EH (cell line): ENCODE data around the gene ZNF638.

Experiments used
- DNase-seq: peaks from one replicate; pipeline ENCODE4 v3.0.0-alpha.2; 2015; ENCODE audit warnings: low read depth

Gene ZNF638

GRCh38 chr2:71469403-71470398, 138.1 kb downstream of the ZNF638 start:
- no peak for DNase-seq

GRCh38 chr2:71471276-71471675, 139.7 kb downstream of the ZNF638 start:
- DNase-seq, result peak; percentile 84

DNA sequence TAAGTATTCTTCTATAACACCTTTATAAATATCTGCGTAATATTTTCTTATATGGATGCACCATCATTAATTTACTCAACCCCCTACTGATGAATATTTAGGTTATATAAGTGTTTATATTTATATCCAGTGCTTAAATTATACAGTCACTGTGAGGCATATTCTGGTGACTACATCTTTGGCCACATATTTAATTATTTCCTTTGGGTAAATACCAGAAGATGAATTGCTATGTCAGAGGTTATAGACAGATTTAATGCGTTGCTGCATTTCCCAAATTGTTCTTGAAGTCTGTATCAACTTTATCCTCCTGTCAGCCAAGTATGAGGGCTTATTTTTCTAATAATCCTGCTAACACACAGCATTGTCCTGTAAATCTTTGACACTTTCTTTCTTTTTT, 140.4 kb downstream of the ZNF638 start:
- no peak for DNase-seq

DNA sequence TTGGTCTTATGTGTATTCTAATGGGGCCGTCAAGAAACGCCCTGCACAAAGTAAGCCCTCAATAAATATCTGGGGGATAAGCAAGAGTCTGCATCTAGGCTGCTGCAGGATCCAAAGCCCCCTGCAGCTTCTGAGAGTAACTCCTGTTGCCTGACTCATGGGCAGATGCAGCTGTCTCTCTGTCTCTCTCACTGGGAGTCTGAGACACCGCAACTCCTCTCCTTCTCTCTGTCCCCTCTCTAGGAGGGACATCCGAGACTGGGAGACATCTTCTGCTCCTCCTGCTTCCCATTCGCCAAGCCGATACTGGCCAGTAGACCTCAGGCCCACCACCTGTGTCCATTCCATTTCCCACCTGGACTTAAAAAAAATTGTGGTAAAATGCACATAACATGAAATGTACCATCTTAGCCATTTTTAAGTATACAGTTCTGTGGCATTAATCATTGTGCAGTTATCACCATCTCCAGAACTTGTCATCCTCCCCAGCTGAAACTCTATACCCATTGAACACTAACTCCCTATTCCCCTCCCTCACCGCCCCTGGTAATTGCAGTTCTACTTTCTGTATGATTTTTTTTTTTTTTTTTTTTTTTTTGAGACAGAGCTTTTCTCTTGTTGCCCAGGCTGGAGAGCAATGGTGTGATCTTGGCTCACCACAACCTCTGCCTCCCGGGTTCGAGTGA, 141.9 kb downstream of the ZNF638 start:
- no peak for DNase-seq

DNA sequence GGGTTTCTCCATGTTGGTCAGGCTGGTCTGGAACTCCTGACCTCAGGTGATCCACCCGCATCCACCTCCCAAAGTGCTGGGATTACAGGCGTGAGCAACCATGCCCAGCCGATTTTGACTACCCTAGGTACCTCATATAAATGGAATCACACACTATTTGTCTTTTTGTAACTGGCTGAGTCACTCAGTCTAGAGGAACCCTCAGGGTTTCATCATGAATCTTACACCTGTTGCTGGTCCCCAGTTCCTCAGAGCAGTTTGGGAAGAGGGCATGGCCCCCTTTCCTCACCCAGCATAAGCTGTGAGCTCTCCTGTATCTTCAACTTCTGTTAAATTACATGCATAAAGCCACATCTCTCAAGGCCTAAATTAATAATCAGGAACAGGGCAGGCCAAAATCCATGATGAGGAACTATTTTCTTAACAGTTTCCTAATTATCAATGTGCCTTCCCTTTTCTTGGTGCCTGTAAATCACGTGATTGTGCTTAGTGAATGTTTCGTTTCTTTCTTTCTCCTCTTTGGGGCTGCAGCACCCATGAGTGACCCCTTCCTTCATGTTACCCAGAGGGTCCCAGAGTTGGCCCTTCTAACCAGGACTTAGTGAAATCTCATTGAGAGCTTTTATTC, 142.6 kb downstream of the ZNF638 start:
- no peak for DNase-seq

- no peak for DNase-seq
These were observed 143.3 kb downstream of the ZNF638 start for GRCh38 chr2:71474744-71475397.

GRCh38 chr2:71476495-71476894, 144.9 kb downstream of the ZNF638 start:
- no peak for DNase-seq

DNA sequence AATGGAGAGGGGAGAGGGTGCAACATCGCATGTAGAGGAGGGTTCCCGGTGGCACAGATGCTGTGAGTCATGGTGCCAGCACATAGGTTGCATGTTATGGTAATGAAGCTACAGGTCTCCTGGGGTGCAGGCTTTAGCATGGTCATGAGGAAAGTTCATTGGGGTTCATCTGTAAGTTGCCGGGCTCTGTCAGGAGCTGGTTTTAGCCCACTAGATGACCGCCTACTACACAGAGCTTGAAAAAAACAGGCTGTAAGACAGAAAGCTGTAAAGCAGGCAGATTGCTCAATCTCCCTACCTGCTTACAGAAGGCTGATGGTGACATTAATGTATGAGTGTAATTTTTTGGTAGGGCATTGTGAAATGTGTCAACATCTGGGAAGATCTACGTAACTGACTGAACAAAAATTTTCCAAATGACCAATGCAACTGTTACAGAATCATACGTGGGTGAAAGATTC, 145.7 kb downstream of the ZNF638 start:
- no peak for DNase-seq

- no peak for DNase-seq
These were observed 147.2 kb downstream of the ZNF638 start for GRCh38 chr2:71478806-71479205.

- DNase-seq, result no peak
These were observed 147.7 kb downstream of the ZNF638 start for GRCh38 chr2:71479261-71479660.

DNA sequence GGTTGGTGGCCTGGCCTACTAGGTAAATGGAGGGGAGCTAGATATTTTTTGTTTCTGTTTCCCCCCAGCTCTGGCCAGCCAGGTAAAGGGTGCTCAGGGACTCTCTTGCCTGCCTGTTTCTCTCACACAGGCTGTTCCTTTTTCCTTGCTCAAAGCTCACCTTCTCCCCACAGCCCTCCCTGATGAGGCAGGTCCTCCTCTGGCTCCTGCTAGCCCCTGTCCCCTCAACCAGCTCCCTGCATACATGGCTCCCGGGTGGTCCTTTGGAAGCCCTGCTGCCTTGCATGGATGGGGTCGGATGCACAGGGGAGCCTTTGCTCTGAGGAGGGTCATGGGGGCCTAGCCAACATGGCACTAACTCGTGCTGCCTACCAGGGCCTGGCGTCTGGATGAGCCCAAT, 149.5 kb downstream of the ZNF638 start:
- DNase-seq, result no peak

GRCh38 chr2:71482055-71482454, 150.5 kb downstream of the ZNF638 start:
- DNase-seq, result no peak

GRCh38 chr2:71483246-71483645, 151.7 kb downstream of the ZNF638 start:
- DNase-seq, result no peak

GRCh38 chr2:71484354-71484753, 152.8 kb downstream of the ZNF638 start:
- DNase-seq, result no peak
